ENCODE measurements around the gene AGAP1. TPM values are rescaled to one million over a fixed set of nuclear protein-coding genes. Genes with fewer than 3 reads are reported as not detected.

AGAP1 gene
- total RNA-seq, 1 experiment from 2014 or later: 25.8 TPM

- no peak overlapping the region for H2BK15ac ChIP-seq (ENCODE audit: low read depth, low read length)
These were observed 348.0 kb downstream of the AGAP1 start for GRCh38 chr2:235841863-235842262.

More at GRCh38 chr2:235841863-235842262, 348.0 kb downstream of the AGAP1 start:
- no peak overlapping the region for H3K56ac ChIP-seq (ENCODE audit: insufficient read length, low read depth, low read length)
- peaks cover 0 to 4% of the 10 kb centered on the region in 2 experiments; a peak in 2 of 4 replicates for H3K4me1 Mint-ChIP-seq
- no peak overlapping the region for H4K8ac ChIP-seq (replicated peaks; ENCODE audit: insufficient read length, low read depth, low read length)
- no peaks in the 10 kb centered on the region for H3K9me3 ChIP-seq (ENCODE audit: control insufficient read depth, low read depth, low read length)
- H3K36me3 Mint-ChIP-seq (ENCODE audit: insufficient read depth in 1 of 3, low read depth in 3 of 3): 0 out of 7 replicates have a peak, but pooled peaks cover 0 to 2% (median 0%) of the 10 kb centered on the region in 3 experiments
- H2AFZ ChIP-seq (ENCODE audit: low read length): no peak overlapping the region
- H3K4me1 ChIP-seq (ENCODE audit: insufficient read depth, low read length): no peaks in the 10 kb centered on the region
- no peaks in the 10 kb centered on the region for H4K20me1 ChIP-seq (ENCODE audit: control insufficient read depth, insufficient read depth, insufficient read length)
- DNase-seq: no peak
- no peaks in the 10 kb centered on the region for H3K27me3 ChIP-seq (ENCODE audit: insufficient read depth, low read length)
- no peak overlapping the region for H2AK5ac ChIP-seq (ENCODE audit: insufficient read length, low read length)
- no peaks in the 10 kb centered on the region for H3K9me3 Mint-ChIP-seq
- H2BK20ac ChIP-seq (ENCODE audit: low read depth, low read length, poor library complexity, severe bottlenecking): no peak overlapping the region
- H3K4me3 Mint-ChIP-seq: no peak overlapping the region
- H3K79me1 ChIP-seq (ENCODE audit: insufficient read depth, low read depth, low read length, poor library complexity, severe bottlenecking): no peaks in the 10 kb centered on the region
- H2BK120ac ChIP-seq (ENCODE audit: low read depth, low read length, poor library complexity, severe bottlenecking): no peak overlapping the region
- H3K23me2 ChIP-seq (ENCODE audit: insufficient read length, low read depth, low read length, poor library complexity, severe bottlenecking): no peaks in the 10 kb centered on the region
- no peak overlapping the region for H3T11ph ChIP-seq (ENCODE audit: low read length)
- no peak overlapping the region for H2BK5ac ChIP-seq (ENCODE audit: insufficient read length, low read length)
- H3K79me2 ChIP-seq (ENCODE audit: insufficient read depth, low read length): no peaks in the 10 kb centered on the region; the same call in 1 of the 2 replicates
- H3K14ac ChIP-seq (ENCODE audit: insufficient read depth, low read length): no peak overlapping the region
- no peaks in the 10 kb centered on the region for H3K27me3 Mint-ChIP-seq (ENCODE audit: low read depth)
- H3K4me2 ChIP-seq (ENCODE audit: insufficient read depth, insufficient read length, low read length): no peak overlapping the region
- no peak overlapping the region for H3K18ac ChIP-seq (ENCODE audit: insufficient read length, low read depth, low read length)
- H4K91ac ChIP-seq (ENCODE audit: insufficient read length, low read depth, low read length): no peak overlapping the region
- no peak overlapping the region for H3K9ac ChIP-seq (ENCODE audit: extremely low read depth, insufficient read length, low read length)
- H2BK12ac ChIP-seq (ENCODE audit: insufficient read length, low read depth, low read length): no peak overlapping the region
- H3K27ac Mint-ChIP-seq: 0 out of 7 replicates have a peak overlapping the region, but pooled peaks of 1 of the 3 experiments have one; percentile 19
- TF ChIP-seq, protein P1, sequence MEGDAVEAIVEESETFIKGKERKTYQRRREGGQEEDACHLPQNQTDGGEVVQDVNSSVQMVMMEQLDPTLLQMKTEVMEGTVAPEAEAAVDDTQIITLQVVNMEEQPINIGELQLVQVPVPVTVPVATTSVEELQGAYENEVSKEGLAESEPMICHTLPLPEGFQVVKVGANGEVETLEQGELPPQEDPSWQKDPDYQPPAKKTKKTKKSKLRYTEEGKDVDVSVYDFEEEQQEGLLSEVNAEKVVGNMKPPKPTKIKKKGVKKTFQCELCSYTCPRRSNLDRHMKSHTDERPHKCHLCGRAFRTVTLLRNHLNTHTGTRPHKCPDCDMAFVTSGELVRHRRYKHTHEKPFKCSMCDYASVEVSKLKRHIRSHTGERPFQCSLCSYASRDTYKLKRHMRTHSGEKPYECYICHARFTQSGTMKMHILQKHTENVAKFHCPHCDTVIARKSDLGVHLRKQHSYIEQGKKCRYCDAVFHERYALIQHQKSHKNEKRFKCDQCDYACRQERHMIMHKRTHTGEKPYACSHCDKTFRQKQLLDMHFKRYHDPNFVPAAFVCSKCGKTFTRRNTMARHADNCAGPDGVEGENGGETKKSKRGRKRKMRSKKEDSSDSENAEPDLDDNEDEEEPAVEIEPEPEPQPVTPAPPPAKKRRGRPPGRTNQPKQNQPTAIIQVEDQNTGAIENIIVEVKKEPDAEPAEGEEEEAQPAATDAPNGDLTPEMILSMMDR (conservative IDR thresholded peaks at IDR 0.05): no peak
- WGBS (ENCODE audit: extremely low coverage, insufficient read length, low lambda C conversion rate): no CpG with 5 or more reads among the region's 13 CpGs
- H3K27ac ChIP-seq (ENCODE audit: insufficient read length, low read depth, low read length): no peak overlapping the region
- H3K23ac ChIP-seq (ENCODE audit: insufficient read length, low read depth, low read length): no peak overlapping the region
- H4K5ac ChIP-seq (ENCODE audit: insufficient read length, low read depth, low read length): no peak overlapping the region
- no peak overlapping the region for H3K4ac ChIP-seq (ENCODE audit: low read depth, low read length)

Measured in H9 (cell line).